ENCODE results near the gene ZNF654.

DNA sequence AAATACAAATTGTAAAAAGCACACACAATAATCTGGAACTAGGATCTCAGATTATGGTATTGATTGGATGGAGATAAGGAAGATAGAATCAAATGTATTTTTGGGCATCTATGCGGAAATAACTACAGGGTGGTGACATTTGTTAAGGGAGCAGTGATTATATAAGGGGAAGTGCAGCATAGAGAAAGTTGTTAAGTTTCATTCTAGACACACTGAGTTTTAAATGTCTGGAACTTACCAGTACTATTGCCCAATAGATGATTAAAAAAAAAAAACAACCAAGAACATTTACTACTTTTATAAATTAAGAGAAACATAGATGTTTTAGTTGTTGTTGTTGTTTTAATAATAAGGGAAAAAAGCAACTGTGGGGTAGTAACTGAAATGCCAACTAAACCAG is 58.6 kb downstream of the ZNF654 start:
- TF ChIP-seq POLR2A (IDR thresholded peaks at IDR 0.05): no peak
- TF ChIP-seq, protein P1, sequence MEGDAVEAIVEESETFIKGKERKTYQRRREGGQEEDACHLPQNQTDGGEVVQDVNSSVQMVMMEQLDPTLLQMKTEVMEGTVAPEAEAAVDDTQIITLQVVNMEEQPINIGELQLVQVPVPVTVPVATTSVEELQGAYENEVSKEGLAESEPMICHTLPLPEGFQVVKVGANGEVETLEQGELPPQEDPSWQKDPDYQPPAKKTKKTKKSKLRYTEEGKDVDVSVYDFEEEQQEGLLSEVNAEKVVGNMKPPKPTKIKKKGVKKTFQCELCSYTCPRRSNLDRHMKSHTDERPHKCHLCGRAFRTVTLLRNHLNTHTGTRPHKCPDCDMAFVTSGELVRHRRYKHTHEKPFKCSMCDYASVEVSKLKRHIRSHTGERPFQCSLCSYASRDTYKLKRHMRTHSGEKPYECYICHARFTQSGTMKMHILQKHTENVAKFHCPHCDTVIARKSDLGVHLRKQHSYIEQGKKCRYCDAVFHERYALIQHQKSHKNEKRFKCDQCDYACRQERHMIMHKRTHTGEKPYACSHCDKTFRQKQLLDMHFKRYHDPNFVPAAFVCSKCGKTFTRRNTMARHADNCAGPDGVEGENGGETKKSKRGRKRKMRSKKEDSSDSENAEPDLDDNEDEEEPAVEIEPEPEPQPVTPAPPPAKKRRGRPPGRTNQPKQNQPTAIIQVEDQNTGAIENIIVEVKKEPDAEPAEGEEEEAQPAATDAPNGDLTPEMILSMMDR (IDR thresholded peaks at IDR 0.05): no peak
